T-helper 2 cell treated with Interferon-gamma antibody and Interleukin-4, amounts not matched to agents 5 μg/mL and 100 μg/mL, for 36 hours (primary cell): Measurements from ENCODE around the gene SDK1.
"Not testable (repeated sequence)": the region's sequence is repeated elsewhere in the genome, so short reads cannot be mapped to it uniquely, and the experiment has no call there.

ENCODE experiments used
- DNase-seq: peaks from one replicate; pipeline ENCODE4 v3.0.0; 2021; ENCODE audit warnings: low spot score
- H3K27ac Mint-ChIP-seq: one replicate; pipeline ENCODE4 v1.8.0; 2021; ENCODE audit warnings: mild to moderate bottlenecking, mixed read lengths
- H3K27me3 Mint-ChIP-seq: one replicate; pipeline ENCODE4 v1.8.0; 2021; ENCODE audit warnings: low read depth, mixed read lengths
- H3K36me3 Mint-ChIP-seq: one replicate; pipeline ENCODE4 v1.8.0; 2021; ENCODE audit warnings: low read depth, mixed read lengths
- H3K4me1 Mint-ChIP-seq: one replicate; pipeline ENCODE4 v1.8.0; 2021; ENCODE audit warnings: low read depth, mixed read lengths
- H3K4me3 Mint-ChIP-seq: one replicate; pipeline ENCODE4 v1.8.0; 2022; ENCODE audit warnings: mild to moderate bottlenecking, moderate library complexity, mixed read lengths
- H3K9me3 Mint-ChIP-seq: one replicate; pipeline ENCODE4 v1.8.0; 2021; ENCODE audit warnings: mixed read lengths

SDK1 gene

GRCh38 chr7:4302203-4302905 is 1001.3 kb downstream of the SDK1 start:
- no peak overlapping the region for H3K27ac Mint-ChIP-seq

GRCh38 chr7:4307316-4308204 is 1006.5 kb downstream of the SDK1 start:
- Mint-ChIP-seq H3K9me3 (peaks cover 4% of the 10 kb centered on the region), H3K4me3 (no peak overlapping the region), H3K36me3 (no peaks in the 10 kb centered on the region), H3K4me1 (no peaks in the 10 kb centered on the region), H3K27me3 (no peaks in the 10 kb centered on the region), H3K27ac (no peak overlapping the region)
- DNase-seq, result no peak

More at GRCh38 chr7:4302203-4302905, 1001.3 kb downstream of the SDK1 start:
- H3K4me3 Mint-ChIP-seq, result no peak overlapping the region
- no peaks in the 10 kb centered on the region for H3K36me3 Mint-ChIP-seq
- no peaks in the 10 kb centered on the region for H3K27me3 Mint-ChIP-seq
- H3K9me3 Mint-ChIP-seq, result peaks cover 4% of the 10 kb centered on the region
- no peaks in the 10 kb centered on the region for H3K4me1 Mint-ChIP-seq
- DNase-seq, result no peak

GRCh38 chr7:4308205-4308590 is 1007.1 kb downstream of the SDK1 start:
- Mint-ChIP-seq H3K9me3 (peaks cover 4% of the 10 kb centered on the region), H3K4me3 (no peak overlapping the region), H3K27ac (no peak overlapping the region), H3K4me1 (no peaks in the 10 kb centered on the region), H3K27me3 (no peaks in the 10 kb centered on the region), H3K36me3 (no peaks in the 10 kb centered on the region)
- no peak for DNase-seq

DNA sequence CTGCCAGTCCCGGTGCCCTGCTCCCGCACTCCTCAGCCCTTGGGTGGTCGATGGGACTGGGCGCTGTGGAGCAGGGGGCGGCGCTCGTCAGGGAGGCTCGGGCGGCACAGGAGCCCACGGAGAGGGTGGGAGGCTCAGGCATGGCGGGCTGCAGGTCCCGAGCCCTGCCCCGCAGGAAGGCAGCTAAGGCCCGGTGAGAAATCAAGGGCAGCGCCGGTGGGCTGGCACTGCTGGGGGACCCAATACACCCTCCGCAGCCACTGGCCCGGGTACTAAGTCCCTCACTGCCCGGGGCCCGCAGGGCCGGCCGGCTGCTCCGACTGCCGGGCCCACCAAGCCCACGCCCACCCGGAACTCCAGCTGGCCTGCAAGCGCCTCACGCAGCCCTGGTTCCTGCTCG is 1012.9 kb downstream of the SDK1 start:
- not testable (repeated sequence) for H3K27me3 Mint-ChIP-seq, H3K4me1 Mint-ChIP-seq, DNase-seq, H3K4me3 Mint-ChIP-seq, H3K9me3 Mint-ChIP-seq, H3K27ac Mint-ChIP-seq, H3K36me3 Mint-ChIP-seq

- not testable (repeated sequence) for H3K27ac Mint-ChIP-seq, H3K4me1 Mint-ChIP-seq, H3K36me3 Mint-ChIP-seq, H3K4me3 Mint-ChIP-seq, H3K27me3 Mint-ChIP-seq, H3K9me3 Mint-ChIP-seq, DNase-seq
Measured at GRCh38 chr7:4314316-4314715, 1013.3 kb downstream of the SDK1 start.
